HS-5 (cell line): ENCODE results near the gene ARL4D.
"Not testable (repeated sequence)": the region's sequence is repeated elsewhere in the genome, so short reads cannot be mapped to it uniquely, and the experiment has no call there.

Source experiments
- DNase-seq: peaks from one replicate; pipeline ENCODE4 v3.0.0-alpha.2; 2012; ENCODE audit warnings: low read depth

ARL4D gene

DNA sequence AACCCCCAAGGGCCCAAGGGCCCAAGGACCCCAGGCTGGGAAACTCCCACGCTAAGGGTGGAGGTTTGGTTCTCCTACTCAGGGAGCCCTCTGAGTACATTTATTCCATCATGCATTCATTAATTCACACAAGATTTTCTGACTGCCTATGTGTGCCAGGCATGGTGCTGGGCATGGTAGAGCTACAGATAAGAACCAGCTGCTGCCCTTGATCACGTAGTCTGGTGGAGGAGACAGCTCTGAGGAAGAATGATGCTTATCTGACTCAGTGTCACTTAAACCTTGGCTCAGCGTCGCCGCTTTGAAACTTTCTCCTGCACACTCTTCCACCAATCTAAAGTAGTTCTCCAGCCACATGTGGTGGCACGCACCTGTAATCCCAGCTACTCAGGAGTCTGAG lies 3.6 kb upstream of the ARL4D start:
- no peak for DNase-seq

DNA sequence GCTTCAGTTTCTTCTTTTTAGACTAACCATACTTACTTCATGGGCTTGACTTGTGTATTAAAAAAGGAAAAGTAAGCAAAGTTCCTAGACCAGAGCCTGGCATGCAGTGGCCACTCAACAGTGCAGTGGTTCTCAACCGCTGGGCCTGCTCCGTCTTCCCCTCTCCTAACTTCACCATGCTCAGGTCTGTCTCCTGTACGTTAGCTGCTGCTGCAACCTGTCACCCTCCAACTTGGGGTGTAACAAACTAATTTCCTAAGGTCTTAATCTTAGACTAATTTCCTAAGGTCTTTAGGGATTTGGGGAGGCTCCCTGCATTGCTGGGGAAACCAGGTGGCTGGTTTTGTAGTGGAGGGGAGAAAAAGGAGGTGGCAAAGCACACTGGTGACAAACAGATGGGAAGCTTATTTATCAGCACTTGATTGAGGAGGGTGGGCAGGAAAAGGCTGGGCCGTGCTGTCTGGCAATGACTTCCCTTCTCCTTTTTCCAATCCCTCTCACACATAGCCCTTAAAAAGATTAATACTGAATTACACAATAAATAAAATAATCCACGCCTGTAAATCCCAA lies 2.2 kb upstream of the ARL4D start:
- DNase-seq = no peak

DNA sequence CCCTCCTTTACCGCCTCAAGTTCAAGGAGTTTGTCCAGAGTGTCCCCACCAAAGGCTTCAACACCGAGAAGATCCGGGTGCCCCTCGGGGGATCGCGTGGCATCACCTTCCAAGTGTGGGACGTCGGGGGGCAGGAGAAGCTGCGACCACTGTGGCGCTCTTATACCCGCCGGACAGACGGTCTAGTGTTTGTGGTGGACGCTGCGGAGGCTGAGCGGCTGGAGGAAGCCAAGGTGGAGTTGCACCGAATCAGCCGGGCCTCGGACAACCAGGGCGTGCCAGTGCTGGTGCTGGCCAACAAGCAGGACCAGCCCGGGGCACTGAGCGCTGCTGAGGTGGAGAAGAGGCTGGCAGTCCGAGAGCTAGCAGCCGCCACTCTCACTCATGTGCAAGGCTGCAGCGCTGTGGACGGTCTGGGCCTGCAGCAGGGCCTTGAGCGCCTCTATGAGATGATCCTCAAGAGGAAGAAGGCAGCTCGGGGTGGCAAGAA lies 1.1 kb downstream of the ARL4D start:
- DNase-seq = no peak

DNA sequence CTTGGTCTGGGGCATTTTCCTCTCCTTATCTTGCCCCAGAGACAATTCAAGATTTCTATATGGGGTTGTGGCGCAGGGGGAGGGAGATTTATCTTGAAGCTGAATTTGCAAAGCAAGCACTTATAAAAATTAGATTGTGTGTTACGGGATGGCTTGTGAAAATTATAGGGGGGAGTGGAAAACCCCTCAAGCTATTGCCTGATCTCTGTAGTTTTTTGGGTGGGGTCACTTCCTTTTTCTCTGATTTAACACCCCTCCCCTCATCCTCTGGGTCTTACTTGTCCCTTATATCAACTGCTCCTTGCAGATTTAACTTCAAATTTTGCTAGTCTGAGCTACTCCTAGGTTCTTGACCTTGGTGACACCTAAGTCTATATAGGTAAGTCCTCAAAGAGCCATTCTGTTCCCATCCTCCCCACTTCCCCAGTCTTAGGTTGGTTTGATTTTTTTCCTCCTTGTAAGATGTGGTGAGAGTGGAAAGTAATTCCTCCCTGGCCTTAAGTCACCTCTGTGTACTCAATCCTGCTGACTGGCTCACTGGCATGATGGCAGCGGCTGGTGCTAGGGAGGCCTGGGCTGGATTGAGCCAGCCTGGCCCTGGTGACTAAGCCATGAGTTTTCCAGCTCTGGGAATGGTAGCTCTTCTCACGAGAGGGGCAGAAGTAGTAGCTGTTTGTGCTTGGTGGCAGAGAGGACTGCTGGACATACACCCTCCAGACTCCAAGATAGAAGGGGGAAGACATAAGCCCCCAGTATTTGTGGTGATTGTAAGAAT lies 2.3 kb downstream of the ARL4D start:
- peak; percentile 68 for DNase-seq

DNA sequence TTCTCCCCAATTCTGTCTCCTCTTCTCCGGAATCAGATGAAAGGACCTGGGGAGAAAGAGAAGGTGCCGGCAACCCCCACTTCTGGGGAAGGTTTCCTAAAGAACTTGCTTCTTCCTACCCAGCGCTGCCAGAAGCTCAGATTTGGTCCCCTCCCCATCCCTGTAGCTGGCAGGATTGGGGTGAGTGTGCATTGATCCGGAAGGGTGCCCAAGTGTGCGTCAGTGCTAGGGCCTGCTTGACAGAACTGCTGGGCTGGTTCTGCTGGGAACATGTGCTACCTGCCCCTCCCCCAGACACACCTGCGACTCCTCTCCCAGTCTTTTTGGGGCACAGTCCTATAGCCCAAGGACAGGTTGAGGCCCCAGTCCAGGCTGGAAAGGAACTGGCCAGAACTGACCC lies 3.3 kb downstream of the ARL4D start:
- DNase-seq = no peak

DNA sequence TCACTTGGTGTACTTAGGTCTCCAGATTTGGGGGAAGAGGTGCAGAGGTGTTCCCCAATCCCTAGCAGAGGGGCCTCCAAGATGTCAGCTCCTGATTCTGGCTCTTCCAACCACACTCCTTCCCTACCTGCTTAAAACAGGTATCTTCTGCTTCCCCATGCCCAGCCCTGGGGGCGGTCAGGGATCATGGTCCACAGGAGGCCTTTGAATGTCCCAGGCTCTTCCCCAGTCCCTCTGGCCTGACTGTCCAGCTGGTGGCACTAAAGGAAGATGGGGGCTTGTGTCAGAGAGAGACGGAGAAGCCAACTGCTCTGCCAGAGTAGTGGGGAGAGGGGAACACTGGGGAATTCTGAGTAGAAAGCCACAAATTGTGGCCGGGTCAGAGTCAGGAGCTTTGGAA lies 3.8 kb downstream of the ARL4D start:
- DNase-seq = no peak

DNA sequence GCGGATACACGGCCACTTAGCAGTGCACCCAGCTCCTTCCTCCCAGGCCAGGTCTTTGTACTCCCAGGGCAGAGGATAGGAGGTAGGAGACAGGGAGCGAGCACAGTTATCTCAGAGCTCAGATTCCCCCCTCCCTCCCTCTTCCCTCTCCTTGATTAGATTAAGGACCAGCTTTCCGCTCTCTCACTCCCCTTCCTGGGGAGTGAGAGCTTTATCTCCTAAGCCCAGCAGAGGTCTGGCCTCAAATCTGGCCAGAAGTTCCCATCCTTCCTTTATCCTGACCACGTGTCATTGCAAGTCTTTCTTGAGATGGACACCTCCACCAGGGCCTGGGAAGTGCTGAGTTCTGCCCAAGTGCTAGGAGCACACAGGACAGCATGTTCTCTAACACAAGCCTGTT lies 5.1 kb downstream of the ARL4D start:
- DNase-seq = no peak

DNA sequence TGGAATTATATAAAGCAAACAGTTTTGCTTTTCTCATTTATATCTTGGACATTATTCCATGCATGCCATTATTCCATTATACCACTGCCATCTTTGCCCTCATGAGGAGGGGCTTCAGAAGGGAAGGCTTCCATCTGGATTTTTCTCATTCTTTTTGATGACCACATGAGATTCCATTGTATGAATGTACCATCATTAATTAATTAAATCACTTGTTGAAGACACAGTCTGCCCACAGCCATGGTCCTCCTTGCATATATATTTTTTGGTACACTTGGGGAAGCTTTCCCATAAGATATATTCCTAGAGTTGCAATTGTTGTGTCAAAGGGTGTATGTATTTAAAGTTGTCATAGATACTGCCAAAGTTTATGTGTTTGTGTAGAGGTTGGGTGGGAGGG lies 7.1 kb downstream of the ARL4D start:
- no peak for DNase-seq

DNA sequence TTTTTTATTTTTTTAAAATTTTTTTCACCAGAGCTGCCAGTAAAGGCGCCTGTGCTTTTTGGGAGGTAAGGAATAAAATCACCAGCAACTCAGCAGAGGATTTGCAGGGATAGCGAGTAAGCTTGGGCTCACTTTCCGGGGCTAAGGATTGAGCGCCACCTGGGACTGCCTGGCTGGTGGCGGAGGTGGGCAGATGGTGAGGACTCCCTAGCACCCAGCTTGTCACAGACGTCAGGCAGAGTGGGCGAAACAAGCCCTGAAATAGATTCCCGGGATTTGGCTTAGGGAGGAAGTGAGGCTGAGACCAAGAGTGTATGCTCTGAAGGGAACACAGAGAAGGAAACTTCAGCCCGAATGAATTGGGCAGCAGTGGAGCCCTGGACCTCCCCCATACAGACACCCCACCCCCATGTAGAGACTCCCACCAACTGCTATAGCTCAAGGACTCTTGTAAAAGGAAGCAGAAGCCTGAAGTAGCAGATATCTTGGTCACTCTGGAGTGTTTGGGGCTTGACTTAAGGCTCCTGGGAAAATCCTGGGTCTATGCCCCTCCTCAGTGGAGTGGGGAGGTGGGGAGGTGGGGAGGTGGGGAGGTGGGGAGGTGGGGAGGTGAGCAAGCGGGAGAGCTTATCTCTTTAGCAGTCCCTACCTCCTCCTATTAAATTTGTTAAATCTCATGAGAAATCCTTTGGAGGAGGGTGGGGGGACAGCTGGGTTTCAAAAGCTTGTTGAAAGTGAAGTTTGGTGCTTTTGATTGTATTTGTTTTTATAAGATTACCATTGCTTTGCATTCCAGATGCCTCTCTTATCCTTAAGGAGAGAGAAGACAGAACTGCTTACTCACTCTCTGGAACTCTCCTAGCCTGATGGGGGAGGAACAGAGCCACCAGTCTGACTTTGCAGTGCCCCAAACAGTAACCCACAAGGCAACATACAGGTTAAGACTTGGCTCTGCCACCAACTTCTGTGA lies 8.2 kb downstream of the ARL4D start:
- no peak for DNase-seq

DNA sequence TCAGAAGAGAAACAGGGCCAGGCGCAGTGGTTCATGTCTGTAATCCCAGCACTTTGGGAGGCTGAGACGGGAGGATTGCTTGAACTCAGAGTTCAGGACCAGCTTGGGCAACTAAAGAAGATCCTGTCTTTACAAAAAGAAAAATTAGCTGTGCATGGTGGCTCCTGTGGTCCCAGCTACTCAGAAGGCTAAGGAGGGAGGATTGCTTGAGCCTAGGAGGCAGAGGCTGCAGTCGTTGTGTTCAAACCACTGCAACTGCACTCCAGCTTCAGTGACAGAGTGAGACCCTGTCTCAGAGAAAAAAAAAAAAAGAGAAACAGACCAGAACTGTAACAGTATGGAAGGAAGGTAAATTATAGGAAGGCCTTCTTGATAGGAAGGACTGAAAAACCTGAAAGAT lies 10.3 kb downstream of the ARL4D start:
- no peak for DNase-seq

DNA sequence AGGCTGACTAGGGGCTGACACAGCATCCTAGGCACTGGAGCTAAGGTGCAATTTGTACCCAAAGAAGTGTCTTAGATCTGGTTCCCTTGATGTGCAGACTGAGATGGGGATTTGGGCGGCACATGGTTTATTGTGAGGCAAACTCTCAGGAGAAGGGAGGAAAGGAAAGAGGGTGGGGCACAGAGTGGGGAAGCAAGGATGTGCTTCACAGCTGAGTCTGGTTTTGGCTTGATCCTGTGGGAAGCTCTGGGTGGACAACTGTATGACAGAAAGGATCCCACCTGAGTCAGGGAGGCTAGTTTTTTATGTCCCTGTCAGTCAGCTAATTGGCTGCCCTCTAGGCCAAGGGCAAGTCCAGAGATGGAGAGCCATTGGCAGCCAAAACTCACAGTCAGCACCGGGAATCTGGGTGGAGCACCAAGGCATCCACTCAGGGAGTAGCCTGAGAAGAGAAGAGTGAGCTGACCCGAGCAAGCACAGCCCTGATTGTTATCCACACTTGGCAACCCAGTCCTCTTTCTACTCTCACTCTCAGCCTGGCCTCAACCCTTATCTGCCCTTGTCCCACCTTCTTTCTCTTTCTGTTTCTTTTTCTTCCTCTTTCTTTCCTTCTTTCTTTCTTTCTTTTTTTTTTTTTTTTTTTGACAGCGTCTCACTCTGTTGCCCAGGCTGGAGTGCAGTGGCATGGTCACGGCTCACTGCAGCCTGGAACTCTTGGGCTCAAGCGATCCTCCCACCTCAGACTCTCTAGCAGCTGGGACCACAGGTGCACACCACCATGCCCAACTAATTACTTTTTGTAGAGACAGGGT lies 12.0 kb downstream of the ARL4D start:
- no peak for DNase-seq

DNA sequence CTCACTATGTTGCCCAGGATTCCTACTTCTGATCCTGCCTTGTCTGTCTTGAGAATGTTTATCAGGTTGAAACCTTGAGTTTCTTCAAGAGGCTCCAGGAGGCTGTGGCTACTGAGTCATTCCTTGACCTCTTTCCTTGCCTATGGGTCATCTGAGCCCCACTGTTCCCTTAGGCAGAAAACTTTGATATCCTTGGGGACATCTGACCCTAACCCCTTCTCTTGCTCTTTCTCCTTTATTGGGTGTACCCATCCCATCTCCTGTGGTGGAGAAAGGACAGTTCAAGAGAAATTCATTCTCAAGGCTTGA lies 12.5 kb downstream of the ARL4D start:
- DNase-seq = no peak

DNA sequence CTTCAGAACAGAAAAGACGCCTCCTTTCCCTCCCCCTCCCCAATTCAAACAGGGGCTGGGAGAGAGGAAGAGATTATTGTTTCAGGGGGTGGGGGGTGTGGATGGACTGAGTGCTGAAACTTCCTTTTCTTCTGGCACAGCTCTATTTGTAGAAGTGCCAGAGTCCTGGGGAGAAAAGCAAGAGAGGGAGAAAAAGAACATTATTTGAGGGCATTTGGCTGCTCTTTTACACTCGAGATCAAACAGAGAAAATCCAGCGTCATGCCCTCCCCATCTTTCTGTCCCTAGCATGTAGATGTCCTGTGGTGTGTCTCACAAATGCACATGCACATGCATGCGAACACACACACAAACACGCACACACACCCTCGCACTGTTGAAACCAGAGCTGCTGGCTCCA lies 13.0 kb downstream of the ARL4D start:
- no peak for DNase-seq

DNA sequence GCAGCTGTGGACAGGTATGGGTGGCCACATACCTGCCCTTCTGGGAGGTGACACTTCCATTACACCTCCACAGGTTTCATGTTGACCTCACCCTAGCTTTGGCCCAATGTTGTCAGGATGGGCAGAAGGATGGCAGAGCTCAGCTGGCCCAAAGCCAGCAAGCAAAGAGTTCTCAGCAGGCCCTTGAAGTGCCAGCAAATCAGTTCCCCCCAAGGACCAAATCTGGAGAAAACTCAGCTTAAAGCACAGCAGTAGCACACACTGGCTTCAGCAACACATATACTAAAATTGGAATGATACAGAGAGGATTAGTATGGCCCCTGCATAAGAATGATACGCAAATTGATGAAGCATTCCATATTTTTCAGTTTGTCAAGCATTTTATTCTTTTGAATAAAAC lies 13.4 kb downstream of the ARL4D start:
- DNase-seq = no peak

DNA sequence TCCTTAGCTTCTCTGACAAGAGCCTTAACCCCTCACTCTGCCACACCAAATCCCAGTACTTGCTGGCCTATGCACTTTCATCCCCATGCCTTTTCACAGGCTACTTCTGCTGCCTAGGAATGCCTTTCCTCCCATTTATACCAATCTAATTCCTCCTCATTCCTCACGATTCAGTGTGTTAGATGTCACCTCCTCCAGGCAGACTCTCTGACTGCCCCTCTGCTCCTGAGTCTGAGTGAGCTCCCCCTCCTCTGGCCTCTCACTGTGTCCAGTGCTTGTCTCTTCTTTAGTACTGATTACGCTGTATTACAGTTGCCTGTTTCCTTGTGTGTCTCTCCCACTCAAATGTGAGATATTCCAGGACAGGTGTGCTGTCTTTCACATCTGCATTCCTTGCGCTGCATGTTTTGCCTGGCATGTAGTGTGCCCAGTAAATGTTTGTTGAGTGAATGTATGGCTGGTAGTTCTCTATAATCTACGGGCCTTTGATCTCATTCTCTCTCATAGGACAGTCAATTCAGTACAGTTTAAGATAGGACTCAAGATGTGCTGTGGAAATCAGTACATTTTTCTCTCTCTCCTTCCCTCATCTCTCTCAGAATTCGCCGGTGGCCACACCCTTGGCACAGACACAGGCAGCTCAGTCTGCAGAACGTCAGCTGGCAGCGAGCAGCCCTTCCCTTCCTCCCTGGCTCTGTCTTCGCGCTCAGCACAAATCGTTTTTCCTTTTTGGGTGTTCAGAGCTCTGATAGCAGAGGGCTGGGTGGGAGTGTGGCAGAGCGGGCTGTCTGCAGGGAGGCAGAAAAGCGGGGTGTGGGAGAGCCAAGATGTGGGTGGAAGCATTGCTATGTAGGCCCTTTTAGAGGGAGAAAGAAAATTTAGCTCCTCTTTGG lies 18.5 kb downstream of the ARL4D start:
- DNase-seq = no peak

DNA sequence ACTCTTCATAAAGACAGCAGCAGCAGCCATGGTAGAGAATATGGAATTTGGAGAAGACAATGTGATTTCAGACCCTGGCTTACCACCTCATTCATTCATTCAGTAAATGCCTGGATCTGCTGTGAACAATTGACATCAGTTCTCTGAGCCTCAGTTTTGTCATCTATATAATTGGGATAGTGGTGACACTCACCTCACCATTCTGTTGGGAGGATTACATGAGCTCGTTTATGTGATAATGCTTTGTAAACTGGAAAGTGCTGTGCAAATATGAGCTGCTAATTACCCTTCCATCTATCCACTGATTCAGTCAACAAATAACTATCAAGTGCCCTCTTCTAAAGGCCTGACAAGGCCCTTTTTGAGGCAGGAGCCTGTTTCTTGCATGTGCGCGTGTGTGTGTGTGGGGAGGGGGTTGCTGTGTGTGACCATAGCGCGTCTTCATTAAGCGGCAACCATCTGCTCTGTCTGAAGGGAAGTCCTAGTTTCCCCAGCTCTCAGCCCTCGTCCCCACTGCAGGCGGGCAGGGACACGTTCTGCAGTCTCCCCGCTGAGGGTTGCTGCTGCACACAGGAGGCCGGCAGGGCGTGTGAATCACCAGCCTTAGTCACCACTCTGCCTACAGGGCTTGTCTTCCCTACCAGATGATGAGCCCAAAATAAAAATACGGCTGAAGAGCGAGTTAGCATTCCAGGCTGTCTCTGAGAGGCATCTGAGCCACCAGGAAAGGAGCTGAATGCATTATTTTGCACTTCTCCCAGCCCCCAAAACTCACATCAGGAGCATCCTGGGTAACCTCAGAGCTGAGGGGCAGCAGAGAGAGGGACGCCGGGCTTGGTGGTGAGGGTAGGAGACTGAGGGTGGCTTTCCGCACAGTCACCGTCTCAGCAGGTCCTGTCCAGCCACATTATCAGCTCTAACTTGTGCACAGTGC lies 19.9 kb downstream of the ARL4D start:
- peak; percentile 64 for DNase-seq

DNA sequence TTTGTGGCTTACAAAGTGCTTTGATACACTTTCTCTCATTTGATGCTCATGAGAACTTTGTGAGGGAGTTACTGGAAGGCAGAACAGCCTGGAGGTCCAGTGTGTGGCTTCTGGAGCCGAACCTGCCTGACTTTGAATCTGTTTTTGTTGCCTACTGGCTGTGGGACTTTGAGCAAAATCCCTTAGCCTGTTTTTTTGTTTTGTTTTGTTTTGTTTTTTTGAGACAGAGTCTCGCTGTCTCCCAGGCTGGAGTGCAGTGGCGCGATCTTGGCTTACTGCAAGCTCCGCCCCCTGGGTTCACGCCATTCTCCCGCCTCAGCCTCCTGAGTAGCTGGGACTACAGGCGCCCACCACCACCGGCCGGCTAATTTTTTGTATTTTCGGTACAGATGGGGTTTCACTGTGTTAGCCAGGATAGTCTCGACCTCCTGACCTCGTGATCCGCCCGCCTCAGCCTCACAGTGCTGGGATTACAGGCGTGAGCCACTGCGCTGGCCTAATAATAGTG lies 20.6 kb downstream of the ARL4D start:
- DNase-seq = not testable (repeated sequence)

DNA sequence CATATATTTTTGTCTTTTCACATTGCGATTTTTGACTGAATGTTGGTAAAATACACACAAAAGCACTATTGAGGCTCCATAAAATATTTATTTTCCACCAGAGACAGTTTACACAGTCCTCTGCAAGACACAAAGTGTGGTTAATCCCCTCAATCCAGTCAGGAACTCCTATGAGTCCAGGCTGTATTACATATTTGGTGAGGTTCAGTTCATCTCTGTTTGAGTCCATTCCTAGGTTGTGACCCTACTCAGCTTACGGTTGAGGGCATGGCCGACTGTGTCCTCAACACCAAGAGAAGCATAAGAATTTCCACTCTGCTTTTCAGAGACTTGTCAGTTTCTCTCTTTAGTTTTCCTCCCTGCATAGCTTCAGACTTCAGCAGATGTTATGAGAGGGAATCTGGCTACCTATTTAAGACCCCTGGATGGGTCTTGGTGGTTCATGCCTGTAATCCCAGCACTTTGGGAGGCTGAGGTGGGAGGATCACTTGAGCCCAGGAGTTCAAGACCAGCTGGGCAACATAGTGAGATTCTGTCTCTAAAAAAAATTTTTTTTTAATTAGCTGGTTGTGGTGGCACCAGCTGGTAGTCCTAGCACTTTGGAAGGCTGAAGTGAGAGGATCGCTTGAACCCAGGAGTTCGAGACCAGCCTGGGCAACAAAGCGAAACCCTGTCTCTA lies 25.1 kb downstream of the ARL4D start:
- no peak for DNase-seq
